RWPE1 (cell line): ENCODE results near the gene XKR7.
"Not testable (repeated sequence)": the region's sequence is repeated elsewhere in the genome, so short reads cannot be mapped to it uniquely, and the experiment has no call there.

Source experiments
- CTCF ChIA-PET: fragments of 350-600 bp; sonication (Branson Sonifier 250); formaldehyde crosslinking; extraction: SDS; loops from one replicate; lab custom pipeline; 2021; lab: Yijun Ruan, JAX
- POLR2A ChIA-PET: fragments of 400-600 bp; formaldehyde crosslinking; extraction: SDS; loops from one replicate; lab custom pipeline; 2020; ENCODE audit warnings: antibody characterized with exemption; ENCODE audit not compliant: low non-redundant PET; lab: Yijun Ruan, JAX
- DNase-seq: peaks from one replicate; pipeline ENCODE4 v3.0.0; 2012; ENCODE audit warnings: low spot score
- H3K27ac ChIP-seq: fragments of 450-650 bp; 2 replicates; pipeline ENCODE4 v1.5.1; 2017
- CTCF ChIP-seq: fragments of 450-650 bp; conservative IDR thresholded peaks from 2 replicates; pipeline ENCODE4 v1.5.1; 2017; ENCODE audit warnings: low read depth, mild to moderate bottlenecking

Gene XKR7, protein sequence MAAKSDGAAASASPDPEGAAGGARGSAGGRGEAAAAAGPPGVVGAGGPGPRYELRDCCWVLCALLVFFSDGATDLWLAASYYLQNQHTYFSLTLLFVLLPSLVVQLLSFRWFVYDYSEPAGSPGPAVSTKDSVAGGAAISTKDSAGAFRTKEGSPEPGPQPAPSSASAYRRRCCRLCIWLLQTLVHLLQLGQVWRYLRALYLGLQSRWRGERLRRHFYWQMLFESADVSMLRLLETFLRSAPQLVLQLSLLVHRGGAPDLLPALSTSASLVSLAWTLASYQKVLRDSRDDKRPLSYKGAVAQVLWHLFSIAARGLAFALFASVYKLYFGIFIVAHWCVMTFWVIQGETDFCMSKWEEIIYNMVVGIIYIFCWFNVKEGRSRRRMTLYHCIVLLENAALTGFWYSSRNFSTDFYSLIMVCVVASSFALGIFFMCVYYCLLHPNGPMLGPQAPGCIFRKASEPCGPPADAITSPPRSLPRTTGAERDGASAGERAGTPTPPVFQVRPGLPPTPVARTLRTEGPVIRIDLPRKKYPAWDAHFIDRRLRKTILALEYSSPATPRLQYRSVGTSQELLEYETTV

DNA sequence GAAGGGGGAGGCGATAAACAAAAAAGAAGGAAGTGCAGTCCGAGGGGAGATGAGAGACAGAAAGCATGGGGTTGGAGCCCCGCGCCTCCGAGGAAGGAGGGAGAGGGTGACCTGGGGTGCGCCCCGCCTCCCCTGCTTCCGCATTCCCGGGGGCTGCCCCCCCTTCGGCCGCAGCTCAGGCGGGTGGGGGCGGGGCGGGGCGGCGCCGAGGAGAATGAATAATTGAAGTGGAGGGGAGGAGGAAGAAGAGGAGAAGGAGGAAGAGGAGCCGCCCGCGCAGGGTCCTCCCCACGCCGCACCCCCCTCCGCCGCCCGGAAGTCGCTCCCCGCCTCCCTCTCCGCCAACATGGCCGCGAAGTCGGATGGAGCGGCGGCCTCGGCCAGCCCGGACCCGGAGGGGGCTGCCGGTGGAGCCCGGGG is at the start of gene XKR7:
TSS of gene XKR7 (plus strand) at position 322 of the 420 bp plus-strand sequence. CDS start at position 347, 25 bp downstream.
- CTCF ChIA-PET = interaction anchor here (1.2 kb wide), 2 partner anchors 64 to 121 kb away, joined by 3 read pairs; no protein-coding TSS in a partner anchor
- no peak for DNase-seq
- H3K27ac ChIP-seq = no peak within 1 kb of the TSS
- no peak for TF ChIP-seq CTCF
- POLR2A ChIA-PET = no interaction called here

- no peak for DNase-seq
- no peak overlapping the region for H3K27ac ChIP-seq
- ChIA-PET CTCF (interaction anchor here (0.5 to 1.2 kb wide), 4 partner anchors 20 to 567 kb away, joined by 3 to 7 read pairs (median 3); no protein-coding TSS in a partner anchor), POLR2A (interaction anchor here (0.6 kb wide), 1 partner anchor 352 kb away, joined by 3 read pairs; no protein-coding TSS in a partner anchor)
- no peak for TF ChIP-seq CTCF
Observed at GRCh38 chr20:31918466-31919105, 49.4 kb upstream of the XKR7 start.

- ChIA-PET POLR2A (no interaction called here), CTCF (interaction anchor here (0.5 to 1.2 kb wide), 3 partner anchors 21 to 566 kb away, joined by 3 to 7 read pairs (median 3); no protein-coding TSS in a partner anchor)
- no peak overlapping the region for H3K27ac ChIP-seq
- no peak for DNase-seq
- TF ChIP-seq CTCF = no peak
Observed at GRCh38 chr20:31919410-31920155, 48.4 kb upstream of the XKR7 start.

- ChIA-PET CTCF (no interaction called here), POLR2A (no interaction called here)
- H3K27ac ChIP-seq = no peak overlapping the region
- TF ChIP-seq CTCF = no peak
- no peak for DNase-seq
Observed at GRCh38 chr20:31920275-31920855, 47.6 kb upstream of the XKR7 start.

GRCh38 chr20:31921480-31921879 is 46.5 kb upstream of the XKR7 start:
- DNase-seq, H3K27ac ChIP-seq, POLR2A ChIA-PET: not testable (repeated sequence)
- CTCF ChIA-PET = interaction anchor here (0.7 kb wide), 1 partner anchor 58 kb away, joined by 4 read pairs; no protein-coding TSS in a partner anchor

DNA sequence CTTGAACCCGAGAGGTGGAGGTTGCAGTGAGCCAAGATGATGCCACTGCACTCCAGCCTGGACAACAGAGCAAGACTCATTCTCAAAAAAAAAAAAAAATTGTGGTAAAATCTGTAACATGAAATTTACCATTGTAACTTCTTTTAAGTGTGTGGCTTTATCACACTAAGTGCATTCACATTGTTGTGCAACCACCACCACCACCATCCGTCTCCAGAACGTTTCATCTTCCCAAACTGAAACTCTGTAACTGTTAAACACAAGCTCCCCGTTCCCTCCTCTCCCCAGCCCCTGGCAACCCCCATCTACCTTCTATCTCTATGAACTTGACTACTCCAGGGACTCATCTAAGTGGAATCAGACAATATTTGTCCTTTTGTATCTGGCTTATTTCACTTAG is 45.8 kb upstream of the XKR7 start:
- DNase-seq = no peak
- ChIA-PET CTCF (interaction anchor here (0.6 kb wide), 2 partner anchors 76 to 577 kb away, joined by 3 to 8 read pairs; no protein-coding TSS in a partner anchor), POLR2A (no interaction called here)
- H3K27ac ChIP-seq = no peak overlapping the region
- TF ChIP-seq CTCF = no peak
